ENCODE data around the gene RMND5B.

RMND5B gene

DNA sequence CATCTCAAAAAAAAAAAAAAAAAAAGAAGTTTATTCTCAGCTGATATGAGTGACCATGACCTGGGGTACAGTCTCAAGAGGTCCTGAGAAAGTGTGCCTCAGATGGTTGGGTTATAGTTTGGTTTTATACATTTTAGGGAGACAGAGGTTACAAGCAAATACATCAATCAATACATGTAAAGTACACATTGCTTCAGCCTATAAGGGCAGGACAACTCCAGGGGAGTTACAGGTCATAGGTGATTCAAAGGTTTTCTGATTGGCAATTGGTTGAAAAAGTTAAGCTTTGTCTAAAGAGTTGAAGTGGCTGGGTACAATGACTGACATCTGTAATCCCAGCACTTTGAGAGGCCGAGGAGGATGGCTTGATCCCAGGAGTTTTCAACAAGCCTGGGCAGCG, 58.6 kb downstream of the RMND5B start:
- H3K4me3 ChIP-seq (ENCODE audit: low read depth, low read length), result no peak overlapping the region
- TF ChIP-seq, protein P1, sequence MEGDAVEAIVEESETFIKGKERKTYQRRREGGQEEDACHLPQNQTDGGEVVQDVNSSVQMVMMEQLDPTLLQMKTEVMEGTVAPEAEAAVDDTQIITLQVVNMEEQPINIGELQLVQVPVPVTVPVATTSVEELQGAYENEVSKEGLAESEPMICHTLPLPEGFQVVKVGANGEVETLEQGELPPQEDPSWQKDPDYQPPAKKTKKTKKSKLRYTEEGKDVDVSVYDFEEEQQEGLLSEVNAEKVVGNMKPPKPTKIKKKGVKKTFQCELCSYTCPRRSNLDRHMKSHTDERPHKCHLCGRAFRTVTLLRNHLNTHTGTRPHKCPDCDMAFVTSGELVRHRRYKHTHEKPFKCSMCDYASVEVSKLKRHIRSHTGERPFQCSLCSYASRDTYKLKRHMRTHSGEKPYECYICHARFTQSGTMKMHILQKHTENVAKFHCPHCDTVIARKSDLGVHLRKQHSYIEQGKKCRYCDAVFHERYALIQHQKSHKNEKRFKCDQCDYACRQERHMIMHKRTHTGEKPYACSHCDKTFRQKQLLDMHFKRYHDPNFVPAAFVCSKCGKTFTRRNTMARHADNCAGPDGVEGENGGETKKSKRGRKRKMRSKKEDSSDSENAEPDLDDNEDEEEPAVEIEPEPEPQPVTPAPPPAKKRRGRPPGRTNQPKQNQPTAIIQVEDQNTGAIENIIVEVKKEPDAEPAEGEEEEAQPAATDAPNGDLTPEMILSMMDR (IDR thresholded peaks at IDR 0.05; ENCODE audit: low read depth, low read length, missing control alignments), result no peak
- no peak for DNase-seq (ENCODE audit: low read depth)

DNA sequence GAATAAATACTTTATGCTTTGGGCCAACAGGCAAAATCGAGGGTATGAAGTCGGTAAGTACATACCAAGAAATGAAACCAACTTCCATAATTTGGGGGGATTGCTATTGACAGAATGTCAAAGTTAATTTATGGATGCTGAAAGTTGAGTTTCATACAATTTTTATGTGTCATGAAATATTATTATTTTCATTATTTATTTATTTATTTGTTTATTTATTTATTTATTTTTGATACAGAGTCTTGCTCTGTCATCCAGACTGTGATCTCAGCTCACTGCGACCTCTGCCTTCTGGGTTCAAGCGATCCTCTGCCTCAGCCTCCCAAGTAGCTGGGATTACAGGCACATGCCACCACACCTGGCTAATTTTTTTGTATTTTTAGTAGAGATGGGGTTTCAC, 60.8 kb downstream of the RMND5B start:
- TF ChIP-seq, protein P1 (IDR thresholded peaks at IDR 0.05; ENCODE audit: low read depth, low read length, missing control alignments), result no peak
- H3K4me3 ChIP-seq (ENCODE audit: low read depth, low read length), result no peak overlapping the region
- DNase-seq (ENCODE audit: low read depth), result no peak

DNA sequence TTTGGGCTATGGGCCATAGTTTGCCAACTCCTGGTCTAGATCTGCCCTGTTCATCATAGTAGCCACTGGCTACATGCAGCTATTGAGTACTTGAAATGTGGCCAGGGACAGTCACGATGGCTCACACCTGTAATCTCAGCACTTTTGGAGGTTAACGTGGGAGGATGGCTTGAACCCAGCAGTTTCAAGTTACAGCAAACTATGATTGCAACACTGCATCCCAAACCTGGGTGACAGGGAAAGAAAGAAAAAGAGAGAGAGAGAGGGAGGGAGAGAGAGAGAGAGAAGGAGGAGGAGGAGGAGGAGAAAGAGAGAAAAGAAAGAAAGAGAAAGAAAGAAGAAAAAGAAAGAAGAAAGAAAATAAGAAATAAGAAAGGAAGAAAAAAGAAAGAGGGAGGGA, 61.4 kb downstream of the RMND5B start:
- no peak for DNase-seq (ENCODE audit: low read depth)
- no peak overlapping the region for H3K4me3 ChIP-seq (ENCODE audit: low read depth, low read length)

DNA sequence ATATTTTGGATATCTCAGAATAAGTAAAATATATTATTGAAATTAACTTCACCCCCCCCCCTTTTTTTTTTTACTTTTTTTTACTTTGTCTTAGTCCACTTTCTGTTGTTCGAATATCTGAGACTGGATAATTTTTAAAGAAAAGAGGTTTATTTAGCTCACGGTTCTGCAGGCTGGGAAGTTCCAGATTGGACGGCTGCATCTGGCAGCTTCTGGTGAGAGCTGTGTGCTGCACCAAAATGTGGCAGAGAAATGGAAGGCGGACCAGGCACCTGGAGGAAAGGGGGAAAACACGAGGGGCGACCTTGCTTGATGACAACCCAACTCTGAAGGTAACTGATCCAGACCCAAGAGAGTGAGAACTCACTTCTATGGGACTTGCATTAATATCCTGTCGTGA, 62.0 kb downstream of the RMND5B start:
- TF ChIP-seq, protein P1 (IDR thresholded peaks at IDR 0.05; ENCODE audit: low read depth, low read length, missing control alignments), result no peak
- H3K4me3 ChIP-seq (ENCODE audit: low read depth, low read length), result no peak overlapping the region
- DNase-seq (ENCODE audit: low read depth), result no peak

More for the DNA sequence above, 61.4 kb downstream of the RMND5B start:
- TF ChIP-seq, protein P1 (IDR thresholded peaks at IDR 0.05; ENCODE audit: low read depth, low read length, missing control alignments), result no peak

DNA sequence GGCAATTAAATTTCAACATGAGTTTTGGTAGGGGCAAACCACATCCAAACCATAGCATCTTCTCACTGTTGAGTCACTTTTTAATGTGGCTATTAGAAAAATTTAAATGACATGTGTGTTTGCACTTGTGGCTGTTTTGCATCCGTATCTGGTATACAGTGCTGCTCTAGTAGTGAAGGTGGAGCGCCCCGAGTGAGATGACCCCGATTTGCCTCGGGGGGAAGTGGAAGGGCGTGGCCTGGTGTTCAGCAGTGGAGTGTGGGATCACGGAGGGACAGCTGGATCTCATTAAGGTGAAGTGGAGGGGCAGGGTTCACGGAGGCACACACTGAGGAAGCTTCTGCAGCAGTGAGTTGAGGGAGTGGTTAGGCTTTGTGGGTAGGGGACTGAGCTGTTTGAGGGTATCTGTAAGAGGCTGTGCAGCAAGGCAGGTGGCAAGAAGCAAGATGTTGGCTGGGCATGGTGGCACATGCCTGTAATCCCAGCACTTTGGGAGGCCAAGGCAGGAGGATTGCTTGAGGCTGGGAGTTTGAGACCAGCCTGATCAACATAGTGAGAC, 62.5 kb downstream of the RMND5B start:
- TF ChIP-seq, protein P1 (IDR thresholded peaks at IDR 0.05; ENCODE audit: low read depth, low read length, missing control alignments), result no peak

DNA sequence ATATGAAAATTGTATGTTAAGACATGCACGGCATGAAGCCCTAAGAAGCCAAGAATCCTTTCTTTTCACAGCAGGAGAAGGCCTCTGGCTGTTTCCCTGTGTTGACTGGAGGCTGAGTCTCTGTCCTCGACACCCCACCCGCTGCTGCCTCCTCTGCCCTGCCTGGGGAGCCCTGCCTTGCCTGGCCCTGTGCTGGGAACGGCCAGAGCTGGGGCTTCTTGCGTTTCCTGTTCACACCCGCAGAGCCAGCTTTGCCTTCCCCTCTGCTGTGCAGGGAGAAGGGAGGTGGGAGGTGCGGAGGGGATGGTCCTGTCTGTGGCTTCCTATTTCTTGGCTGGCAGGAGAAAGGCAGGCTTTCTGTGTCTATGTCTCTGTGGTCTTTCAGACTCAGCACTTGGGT, 63.2 kb downstream of the RMND5B start:
- TF ChIP-seq, protein P1 (IDR thresholded peaks at IDR 0.05; ENCODE audit: low read depth, low read length, missing control alignments), result no peak
- no peak for DNase-seq (ENCODE audit: low read depth)
- H3K4me3 ChIP-seq (ENCODE audit: low read depth, low read length), result no peak overlapping the region

More for the DNA sequence above, 62.5 kb downstream of the RMND5B start:
- DNase-seq (ENCODE audit: low read depth), result no peak
- no peak overlapping the region for H3K4me3 ChIP-seq (ENCODE audit: low read depth, low read length)

DNA sequence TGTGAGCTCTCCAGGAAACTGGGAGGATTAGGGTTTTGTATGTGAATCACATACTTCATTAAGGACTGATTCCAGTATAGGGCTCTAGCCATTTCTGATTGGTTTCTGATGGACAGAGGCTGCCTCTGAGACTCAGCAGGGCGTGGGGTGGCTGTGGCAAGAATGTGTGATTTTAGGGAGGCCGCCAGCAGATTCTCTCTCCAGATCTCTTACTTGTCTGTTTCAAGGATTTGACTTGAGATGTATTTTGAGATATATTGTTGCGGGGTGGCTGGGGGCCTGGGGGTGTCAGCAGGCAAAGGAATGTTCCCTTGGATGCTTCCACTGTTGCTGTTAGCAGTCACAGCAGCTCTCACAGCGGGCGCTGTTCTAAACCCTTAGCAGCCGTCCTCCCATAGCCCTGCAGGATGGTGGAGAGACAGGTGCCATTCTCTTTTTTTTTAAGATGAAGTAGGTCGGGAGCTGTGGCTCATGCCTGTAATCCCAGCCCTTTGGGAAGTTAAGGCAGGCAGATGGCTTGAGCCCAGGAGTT, 65.5 kb downstream of the RMND5B start:
- no peak for DNase-seq (ENCODE audit: low read depth)
- TF ChIP-seq, protein P1 (IDR thresholded peaks at IDR 0.05; ENCODE audit: low read depth, low read length, missing control alignments), result no peak
- H3K4me3 ChIP-seq (ENCODE audit: low read depth, low read length), result no peak overlapping the region

Measured in GM12864 (cell line).